BLaER1 treated with 17β-estradiol and CSF1 and Interleukin-3, amounts not matched to agents 10 nM and 100 nM (cell line): ENCODE measurements around the gene DOCK1.

Source experiments
- H3K27ac ChIP-seq, 11 experiments: shearing (Covaris generic); formaldehyde crosslinking; 2 replicates each; pipeline ENCODE4 v1.8.1; 2022
- H3K27me3 ChIP-seq, 11 experiments: shearing (Covaris generic); formaldehyde crosslinking; 2 replicates each; pipeline ENCODE4 v1.8.1; 2022
- H3K36me3 ChIP-seq, 11 experiments: shearing (Covaris generic); formaldehyde crosslinking; 2 replicates each; pipeline ENCODE4 v1.8.1; 2022
- H3K4me1 ChIP-seq, 10 experiments: shearing (Covaris generic); formaldehyde crosslinking; 2 replicates each; pipeline ENCODE4 v1.8.1; 2022
- H3K4me2 ChIP-seq, 11 experiments: shearing (Covaris generic); formaldehyde crosslinking; 2 replicates each; pipeline ENCODE4 v1.8.1; 2022
- H3K4me3 ChIP-seq, 10 experiments: shearing (Covaris generic); formaldehyde crosslinking; 2 replicates each; pipeline ENCODE4 v1.8.1; 2022
- H3K9ac ChIP-seq, 11 experiments: shearing (Covaris generic); formaldehyde crosslinking; 2 replicates each; pipeline ENCODE4 v1.8.1; 2022
- H3K9me3 ChIP-seq, 11 experiments: shearing (Covaris generic); formaldehyde crosslinking; replicated peaks in 1 of 11; 2 replicates each; pipeline ENCODE4 v1.8.1; 2022
- H4K20me1 ChIP-seq, 11 experiments: shearing (Covaris generic); formaldehyde crosslinking; 2 replicates each; pipeline ENCODE4 v1.8.1; 2022
- Cebpa-rat ChIP-seq, 11 experiments: shearing (Covaris generic); IDR thresholded peaks; 2 replicates each; pipeline ENCODE4 v1.8.1; 2022

The DOCK1 gene

DNA sequence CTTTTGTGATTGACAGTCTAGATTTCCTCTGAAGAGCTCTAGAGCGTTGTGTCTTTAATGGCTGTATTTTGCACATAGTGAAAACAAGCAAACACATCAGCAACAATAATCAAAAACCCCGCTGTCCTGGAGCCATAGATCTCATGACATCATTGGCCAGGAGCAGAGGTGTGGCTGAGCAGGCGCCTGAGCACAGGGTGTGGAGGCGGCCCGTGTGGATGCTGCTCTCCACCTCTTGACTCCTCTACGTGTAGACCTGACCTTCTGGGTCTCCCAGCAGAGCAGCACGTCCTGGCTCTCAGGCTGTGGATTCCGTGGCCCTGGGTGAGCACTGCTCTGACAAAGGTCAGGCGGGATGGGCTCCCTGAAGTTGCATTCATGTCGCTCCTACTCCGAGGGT, 354.1 kb downstream of the DOCK1 start:
- H3K27ac ChIP-seq = no peak overlapping the region
- H3K4me2 ChIP-seq = no peak overlapping the region
- no peaks in the 10 kb centered on the region for H3K36me3 ChIP-seq
- no peak overlapping the region for H3K4me3 ChIP-seq
- H3K9me3 ChIP-seq = peaks cover 0 to 24% (median 14%) of the 10 kb centered on the region in 11 experiments; a peak in 12 of 22 replicates
- no peaks in the 10 kb centered on the region for H3K27me3 ChIP-seq
- no peak overlapping the region for H3K9ac ChIP-seq
- no peaks in the 10 kb centered on the region for H4K20me1 ChIP-seq
- TF ChIP-seq Cebpa-rat (IDR thresholded peaks at IDR 0.05) = no peak
- peaks cover 5 to 26% (median 9%) of the 10 kb centered on the region in 10 experiments for H3K4me1 ChIP-seq

GRCh38 chr10:127262606-127263005, 357.4 kb downstream of the DOCK1 start:
- Histone ChIP-seq H3K27me3 (no peaks in the 10 kb centered on the region), H3K4me2 (no peak overlapping the region), H3K27ac (no peak overlapping the region), H4K20me1 (no peaks in the 10 kb centered on the region), H3K9me3 (peaks cover 0 to 21% (median 14%) of the 10 kb centered on the region in 11 experiments; a peak in 12 of 22 replicates), H3K36me3 (no peaks in the 10 kb centered on the region), H3K4me1 (peaks cover 0 to 7% (median 0%) of the 10 kb centered on the region in 10 experiments; a peak in 7 of 20 replicates), H3K9ac (no peak overlapping the region), H3K4me3 (no peak overlapping the region)
- no peak for TF ChIP-seq Cebpa-rat (IDR thresholded peaks at IDR 0.05)

DNA sequence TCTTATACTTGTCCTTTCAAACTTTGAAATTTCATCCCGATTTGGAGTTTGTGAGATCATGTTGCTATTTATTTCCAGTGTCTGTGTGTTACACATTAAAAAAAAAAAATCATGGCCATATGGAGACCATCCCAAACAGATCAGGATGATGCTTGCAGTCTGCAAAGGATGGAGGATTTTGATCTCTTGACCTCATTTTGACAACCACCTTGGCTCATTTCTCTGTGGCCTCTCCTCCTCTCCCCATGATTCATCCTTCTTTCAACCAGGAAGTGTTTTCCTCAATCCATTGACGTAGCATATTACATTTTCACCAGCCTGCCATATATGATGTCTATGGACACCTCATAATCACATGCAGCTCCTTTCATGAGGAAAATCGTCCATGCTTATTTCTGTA, 360.1 kb downstream of the DOCK1 start:
- TF ChIP-seq Cebpa-rat (IDR thresholded peaks at IDR 0.05) = no peak
- H3K4me3 ChIP-seq = no peak overlapping the region
- no peaks in the 10 kb centered on the region for H3K4me1 ChIP-seq
- H3K9me3 ChIP-seq = peaks cover 0 to 20% (median 14%) of the 10 kb centered on the region in 11 experiments; a peak in 12 of 22 replicates
- no peak overlapping the region for H3K9ac ChIP-seq
- H4K20me1 ChIP-seq = no peaks in the 10 kb centered on the region
- H3K27me3 ChIP-seq = no peaks in the 10 kb centered on the region
- no peaks in the 10 kb centered on the region for H3K36me3 ChIP-seq
- no peak overlapping the region for H3K4me2 ChIP-seq
- H3K27ac ChIP-seq = no peak overlapping the region

GRCh38 chr10:127266431-127266830, 361.2 kb downstream of the DOCK1 start:
- peaks cover 0 to 9% (median 4%) of the 10 kb centered on the region in 11 experiments; a peak in 12 of 22 replicates for H3K9me3 ChIP-seq
- TF ChIP-seq Cebpa-rat (IDR thresholded peaks at IDR 0.05) = no peak

DNA sequence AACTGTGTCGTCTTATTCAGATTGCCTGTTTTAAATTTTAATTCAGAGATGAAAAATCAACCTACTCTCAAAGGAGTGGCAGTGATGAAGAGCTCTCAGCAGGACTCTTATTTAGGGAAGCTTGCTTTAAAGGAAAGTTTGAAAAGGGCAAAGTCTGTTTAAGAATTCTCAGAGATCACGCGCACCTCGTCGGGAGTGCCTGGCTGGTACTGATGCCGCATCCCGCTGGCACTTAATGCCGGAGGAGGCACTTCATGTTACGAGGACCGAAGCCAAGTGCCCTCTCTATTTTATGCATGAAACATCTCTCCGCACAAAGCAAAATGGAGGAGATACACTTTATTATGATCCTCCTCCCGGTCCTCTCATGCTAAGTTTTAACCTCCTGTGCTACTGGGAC, 362.2 kb downstream of the DOCK1 start:
- H3K4me3 ChIP-seq = no peak overlapping the region
- no peaks in the 10 kb centered on the region for H3K4me1 ChIP-seq
- no peaks in the 10 kb centered on the region for H4K20me1 ChIP-seq
- no peaks in the 10 kb centered on the region for H3K36me3 ChIP-seq
- TF ChIP-seq Cebpa-rat (IDR thresholded peaks at IDR 0.05) = no peak
- H3K9ac ChIP-seq = no peak overlapping the region
- no peak overlapping the region for H3K27ac ChIP-seq
- H3K27me3 ChIP-seq = no peaks in the 10 kb centered on the region
- no peak overlapping the region for H3K4me2 ChIP-seq
- peaks cover 0 to 2% (median 1%) of the 10 kb centered on the region in 11 experiments; a peak in 12 of 22 replicates for H3K9me3 ChIP-seq

More at GRCh38 chr10:127266431-127266830, 361.2 kb downstream of the DOCK1 start:
- no peak overlapping the region for H3K4me2 ChIP-seq
- H3K4me3 ChIP-seq = no peak overlapping the region
- H3K27ac ChIP-seq = no peak overlapping the region
- no peaks in the 10 kb centered on the region for H3K36me3 ChIP-seq
- H3K4me1 ChIP-seq = no peaks in the 10 kb centered on the region
- H3K27me3 ChIP-seq = no peaks in the 10 kb centered on the region
- H4K20me1 ChIP-seq = no peaks in the 10 kb centered on the region
- no peak overlapping the region for H3K9ac ChIP-seq

GRCh38 chr10:127272076-127272475, 366.8 kb downstream of the DOCK1 start:
- H3K27ac ChIP-seq = no peak overlapping the region
- TF ChIP-seq Cebpa-rat (IDR thresholded peaks at IDR 0.05) = no peak
- no peaks in the 10 kb centered on the region for H3K36me3 ChIP-seq
- H4K20me1 ChIP-seq = no peaks in the 10 kb centered on the region
- H3K4me3 ChIP-seq = no peak overlapping the region
- H3K4me1 ChIP-seq = peaks cover 0 to 20% (median 17%) of the 10 kb centered on the region in 10 experiments; a peak in 17 of 20 replicates
- H3K4me2 ChIP-seq = no peak overlapping the region
- no peak overlapping the region for H3K9ac ChIP-seq
- no peaks in the 10 kb centered on the region for H3K27me3 ChIP-seq
- H3K9me3 ChIP-seq = peaks cover 8 to 17% (median 12%) of the 10 kb centered on the region in 11 experiments; a peak in 18 of 22 replicates

GRCh38 chr10:127275272-127275671, 370.0 kb downstream of the DOCK1 start:
- Histone ChIP-seq H3K27me3 (no peaks in the 10 kb centered on the region), H3K36me3 (no peaks in the 10 kb centered on the region), H3K4me2 (peak overlapping the region in 8 of 11 experiments; percentile 53 to 74 (median 66); a peak in 14 of 22 replicates), H3K9ac (no peak overlapping the region), H3K9me3 (peaks cover 9 to 18% (median 14%) of the 10 kb centered on the region in 11 experiments; a peak in 19 of 22 replicates), H3K4me3 (no peak overlapping the region), H3K4me1 (peaks cover 0 to 32% (median 24%) of the 10 kb centered on the region in 10 experiments; a peak in 17 of 20 replicates), H4K20me1 (no peaks in the 10 kb centered on the region), H3K27ac (no peak overlapping the region)
- TF ChIP-seq Cebpa-rat (IDR thresholded peaks at IDR 0.05) = no peak

- H3K9ac ChIP-seq = no peak overlapping the region
- H4K20me1 ChIP-seq = no peaks in the 10 kb centered on the region
- peaks cover 9 to 25% (median 19%) of the 10 kb centered on the region in 11 experiments; a peak in 19 of 22 replicates for H3K9me3 ChIP-seq
- peak overlapping the region in 9 of 11 experiments; percentile 26 to 74 (median 65); a peak in 17 of 22 replicates for H3K4me2 ChIP-seq
- no peaks in the 10 kb centered on the region for H3K36me3 ChIP-seq
- TF ChIP-seq Cebpa-rat (IDR thresholded peaks at IDR 0.05) = peak in 5 of 11 experiments; percentile 9 to 72 (median 27); a peak in 4 of 22 replicates
- no peaks in the 10 kb centered on the region for H3K27me3 ChIP-seq
- H3K4me1 ChIP-seq = peaks cover 0 to 32% (median 24%) of the 10 kb centered on the region in 10 experiments; a peak in 17 of 20 replicates
- no peak overlapping the region for H3K27ac ChIP-seq
- H3K4me3 ChIP-seq = no peak overlapping the region
Observed at GRCh38 chr10:127275793-127276450, 370.7 kb downstream of the DOCK1 start.

DNA sequence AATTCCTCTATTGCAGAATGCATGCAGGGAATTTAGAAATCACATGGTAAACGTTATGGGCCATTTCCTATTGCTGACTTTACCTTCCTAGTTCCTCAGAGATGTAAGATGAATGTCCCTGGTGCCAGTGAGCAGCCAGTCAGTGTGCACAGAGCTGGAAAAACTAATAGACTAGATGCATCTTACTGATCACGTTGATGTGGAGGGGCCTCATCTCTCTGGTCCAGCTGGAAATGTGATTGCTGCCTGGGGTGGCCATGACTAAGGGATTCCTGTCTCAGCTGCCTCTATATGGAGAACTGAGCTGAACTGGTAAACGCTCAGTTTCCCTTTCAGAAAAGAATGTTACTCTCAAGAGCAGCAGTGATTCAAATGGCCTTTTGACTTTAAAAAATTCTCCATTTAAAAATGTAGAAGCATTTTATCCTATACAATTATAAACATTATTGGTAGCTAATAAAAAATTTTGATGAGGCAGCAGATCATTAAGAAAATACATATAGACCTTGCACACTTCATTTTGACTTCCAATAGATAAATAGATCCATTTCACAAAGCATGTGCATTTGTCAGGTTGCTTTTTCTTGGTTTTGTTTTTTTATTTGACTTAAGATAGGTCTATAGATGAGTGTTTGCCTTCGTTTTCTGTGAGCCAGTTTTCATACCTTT, 371.7 kb downstream of the DOCK1 start:
- H3K4me3 ChIP-seq = no peak overlapping the region
- no peaks in the 10 kb centered on the region for H3K27me3 ChIP-seq
- H3K36me3 ChIP-seq = no peaks in the 10 kb centered on the region
- H3K9ac ChIP-seq = no peak overlapping the region
- H4K20me1 ChIP-seq = no peaks in the 10 kb centered on the region
- peak overlapping the region in 7 of 11 experiments; percentile 53 to 74 (median 65); a peak in 12 of 22 replicates for H3K4me2 ChIP-seq
- TF ChIP-seq Cebpa-rat (IDR thresholded peaks at IDR 0.05) = no peak
- H3K9me3 ChIP-seq = peaks cover 11 to 25% (median 19%) of the 10 kb centered on the region in 11 experiments; a peak in 20 of 22 replicates
- no peak overlapping the region for H3K27ac ChIP-seq
- peaks cover 0 to 32% (median 24%) of the 10 kb centered on the region in 10 experiments; a peak in 17 of 20 replicates for H3K4me1 ChIP-seq
